DOHH2 (cell line): ENCODE data around the gene GNPTG.

Experiments used
- CTCF ChIP-seq: fragments of 200-600 bp; sonication (generic); IDR thresholded peaks from one replicate; pipeline ENCODE4 v1.5.1; 2014; ENCODE audit warnings: antibody characterized with exemption, mild to moderate bottlenecking, low read depth, low read length; ENCODE audit not compliant: poor library complexity, severe bottlenecking
- EZH2phosphoT487 ChIP-seq: fragments of 200-600 bp; sonication (generic); IDR thresholded peaks from 2 replicates; pipeline ENCODE4 v1.6.1; 2017; ENCODE audit warnings: borderline replicate concordance, mild to moderate bottlenecking, antibody characterized with exemption, low read length, moderate library complexity, mixed read lengths

GRCh38 chr16:1344499-1344898, 7.2 kb upstream of the GNPTG start:
- TF ChIP-seq CTCF (no peak), EZH2phosphoT487 (no peak)
